Erythroblast (primary cell): ENCODE data around the gene CES3.

ENCODE experiments used
- GATA1 ChIP-seq: IDR thresholded peaks from 2 replicates; pipeline ENCODE4 v1.6.1; 2011; ENCODE audit warnings: low read depth, mild to moderate bottlenecking, control low read depth, low read length, moderate library complexity
- POLR2A ChIP-seq: IDR thresholded peaks from 2 replicates; pipeline ENCODE4 v1.6.1; 2011; ENCODE audit warnings: mild to moderate bottlenecking, low read length

DNA sequence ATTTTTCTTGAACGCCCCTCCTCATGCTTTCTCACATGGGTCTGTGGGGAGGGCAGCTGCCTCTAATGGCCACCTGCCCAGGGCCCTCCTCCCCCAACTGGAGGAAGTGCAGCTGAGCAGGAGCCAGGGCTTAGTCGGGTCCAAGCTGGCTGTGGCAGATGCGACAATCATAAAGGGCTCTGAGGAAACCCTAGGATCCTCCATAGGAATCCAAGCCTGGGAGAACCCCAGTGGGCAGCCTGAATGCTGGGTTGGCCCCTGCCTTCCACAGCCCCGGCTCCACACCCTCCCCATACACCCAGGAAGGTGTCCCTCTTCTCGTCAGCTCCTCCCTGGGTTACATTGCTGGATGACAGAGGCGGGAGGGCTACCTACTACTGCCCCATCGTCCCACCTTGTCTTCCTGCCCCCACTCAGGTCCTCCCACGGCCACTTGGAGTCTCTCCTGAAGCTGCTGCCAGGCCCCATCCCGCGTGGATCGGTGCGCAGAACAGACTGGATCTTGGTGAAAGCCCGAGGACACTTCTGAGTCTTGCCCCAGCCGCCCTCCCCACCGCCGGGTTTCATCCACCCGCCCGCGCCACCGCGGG is 52.3 kb downstream of the CES3 start:
- TF ChIP-seq POLR2A (no peak), GATA1 (no peak)
